HEK293T (cell line): ENCODE data around the gene HPCAL1.

Experiments
- CTCF ChIA-PET: fragments of 350-600 bp; formaldehyde crosslinking; extraction: SDS; loops from one replicate; lab custom pipeline; 2021; ENCODE audit warnings: antibody characterized with exemption, inconsistent platforms; lab: Yijun Ruan, JAX
- POLR2A ChIA-PET: fragments of 350-600 bp; formaldehyde crosslinking; extraction: SDS; loops from one replicate; lab custom pipeline; 2020; ENCODE audit warnings: antibody characterized with exemption, inconsistent platforms; lab: Yijun Ruan, JAX
- DNase-seq: peaks from one replicate; pipeline ENCODE4 v3.0.0; 2012; ENCODE audit warnings: mixed read lengths; ENCODE audit errors: extremely low spot score
- ARNT ChIP-seq: fragments of 450-650 bp; IDR thresholded peaks from 2 replicates; pipeline ENCODE4 v1.6.1; 2017; ENCODE audit warnings: mild to moderate bottlenecking
- BHLHE40 ChIP-seq: fragments of 450-650 bp; IDR thresholded peaks from 2 replicates; pipeline ENCODE4 v1.6.1; 2016; ENCODE audit warnings: mild to moderate bottlenecking, moderate library complexity, borderline replicate concordance
- CTBP1 ChIP-seq: fragments of 450-650 bp; IDR thresholded peaks from 2 replicates; pipeline ENCODE4 v1.6.1; 2016; ENCODE audit warnings: borderline replicate concordance
- ELF4 ChIP-seq: fragments of 450-650 bp; IDR thresholded peaks from 2 replicates; pipeline ENCODE4 v1.6.1; 2017; ENCODE audit warnings: antibody characterized with exemption
- FOXA1 ChIP-seq: fragments of 450-650 bp; IDR thresholded peaks from 2 replicates; pipeline ENCODE4 v1.6.1; 2016; ENCODE audit warnings: mild to moderate bottlenecking
- FOXK2 ChIP-seq: fragments of 450-650 bp; IDR thresholded peaks from 2 replicates; pipeline ENCODE4 v1.6.1; 2016; ENCODE audit warnings: mild to moderate bottlenecking
- FOXM1 ChIP-seq: fragments of 450-650 bp; IDR thresholded peaks from 2 replicates; pipeline ENCODE4 v1.6.1; 2017; ENCODE audit warnings: mild to moderate bottlenecking, borderline replicate concordance
- HDGF ChIP-seq: fragments of 450-650 bp; IDR thresholded peaks from 2 replicates; pipeline ENCODE4 v1.6.1; 2017; ENCODE audit warnings: antibody characterized with exemption, borderline replicate concordance
- L3MBTL2 ChIP-seq: fragments of 450-650 bp; conservative IDR thresholded peaks from 2 replicates; pipeline ENCODE4 v1.6.1; 2016; ENCODE audit warnings: mild to moderate bottlenecking
- LEF1 ChIP-seq: fragments of 450-650 bp; IDR thresholded peaks from 2 replicates; pipeline ENCODE4 v1.6.1; 2017; ENCODE audit warnings: mild to moderate bottlenecking, borderline replicate concordance
- NFRKB ChIP-seq: fragments of 450-650 bp; IDR thresholded peaks from 2 replicates; pipeline ENCODE4 v1.6.1; 2016; ENCODE audit warnings: mild to moderate bottlenecking, moderate library complexity
- SP1 ChIP-seq: fragments of 450-650 bp; IDR thresholded peaks from 2 replicates; pipeline ENCODE4 v1.6.1; 2017
- SUZ12 ChIP-seq: fragments of 450-650 bp; IDR thresholded peaks from 2 replicates; pipeline ENCODE4 v1.6.1; 2016; ENCODE audit warnings: mild to moderate bottlenecking
- TARDBP ChIP-seq: fragments of 450-650 bp; IDR thresholded peaks from 2 replicates; pipeline ENCODE4 v1.6.1; 2016
- ZNF384 ChIP-seq: fragments of 450-650 bp; IDR thresholded peaks from 2 replicates; pipeline ENCODE4 v1.6.1; 2016
- TF ChIP-seq, protein P1 (sequence below): fragments of 450-650 bp; IDR thresholded peaks from 2 replicates; pipeline ENCODE4 v1.6.1; 2016

The HPCAL1 gene

DNA sequence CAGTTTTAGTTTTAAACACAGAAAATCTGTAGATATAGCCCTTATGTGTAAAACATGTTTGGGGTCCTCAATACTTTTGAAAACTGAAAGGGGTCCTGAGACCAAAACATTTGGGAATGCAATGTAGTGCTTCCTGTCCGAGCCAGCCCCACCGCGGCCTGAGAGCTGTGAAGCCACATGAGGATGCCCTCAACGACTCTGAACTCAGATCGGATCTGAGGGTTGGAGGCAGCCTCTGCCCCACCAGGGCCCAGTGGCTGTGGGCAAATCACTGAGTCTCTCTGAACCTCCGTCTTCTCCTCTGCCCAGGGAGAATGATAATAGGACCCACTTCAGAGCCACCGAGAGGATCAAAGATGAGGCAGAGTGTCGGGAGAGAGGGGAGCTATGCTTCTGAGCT, 33.4 kb upstream of the HPCAL1 start:
- TF ChIP-seq FOXA1 (no peak), LEF1 (no peak), FOXM1 (no peak)
- POLR2A ChIA-PET = no interaction called here
- no peak for DNase-seq
- CTCF ChIA-PET = no interaction called here

GRCh38 chr2:10269711-10270610, 32.7 kb upstream of the HPCAL1 start:
- ChIA-PET CTCF (interaction anchor here (0.6 kb wide), 1 partner anchor 17 kb away, joined by 3 read pairs; no protein-coding TSS in a partner anchor), POLR2A (no interaction called here)
- no peak for DNase-seq
- no peak for TF ChIP-seq TARDBP
- TF ChIP-seq FOXA1 = no peak
- TF ChIP-seq, protein P1, sequence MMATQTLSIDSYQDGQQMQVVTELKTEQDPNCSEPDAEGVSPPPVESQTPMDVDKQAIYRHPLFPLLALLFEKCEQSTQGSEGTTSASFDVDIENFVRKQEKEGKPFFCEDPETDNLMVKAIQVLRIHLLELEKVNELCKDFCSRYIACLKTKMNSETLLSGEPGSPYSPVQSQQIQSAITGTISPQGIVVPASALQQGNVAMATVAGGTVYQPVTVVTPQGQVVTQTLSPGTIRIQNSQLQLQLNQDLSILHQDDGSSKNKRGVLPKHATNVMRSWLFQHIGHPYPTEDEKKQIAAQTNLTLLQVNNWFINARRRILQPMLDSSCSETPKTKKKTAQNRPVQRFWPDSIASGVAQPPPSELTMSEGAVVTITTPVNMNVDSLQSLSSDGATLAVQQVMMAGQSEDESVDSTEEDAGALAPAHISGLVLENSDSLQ = no peak
- no peak for TF ChIP-seq BHLHE40
- no peak for TF ChIP-seq HDGF
- no peak for TF ChIP-seq LEF1
- no peak for TF ChIP-seq ARNT
- TF ChIP-seq CTBP1 = no peak
- TF ChIP-seq NFRKB = no peak
- TF ChIP-seq SUZ12 = no peak
- TF ChIP-seq ELF4 = no peak

DNA sequence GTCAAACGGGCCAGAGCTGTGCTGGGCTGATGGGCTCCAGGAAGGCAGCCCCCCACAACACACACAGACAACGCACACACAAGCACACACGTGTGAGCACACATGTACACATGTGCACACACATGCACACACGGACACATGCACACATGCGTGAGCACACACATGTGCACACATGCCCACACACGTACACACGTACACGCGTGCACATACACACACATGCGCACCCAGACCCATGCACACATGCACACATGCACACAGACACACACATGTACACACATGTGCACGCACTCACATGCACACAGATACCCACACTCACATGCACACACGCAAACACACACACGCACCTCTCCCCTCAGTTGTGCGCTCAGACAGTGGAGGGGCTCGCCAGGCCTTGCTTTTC, 31.2 kb upstream of the HPCAL1 start:
- CTCF ChIA-PET = no interaction called here
- no peak for DNase-seq
- no peak for TF ChIP-seq HDGF
- TF ChIP-seq ELF4 = no peak
- no peak for TF ChIP-seq SUZ12
- TF ChIP-seq FOXA1 = no peak
- no peak for TF ChIP-seq FOXK2
- TF ChIP-seq ZNF384 = no peak
- TF ChIP-seq ARNT = no peak
- TF ChIP-seq BHLHE40 = no peak
- TF ChIP-seq LEF1 = no peak
- no peak for TF ChIP-seq FOXM1
- POLR2A ChIA-PET = no interaction called here

DNA sequence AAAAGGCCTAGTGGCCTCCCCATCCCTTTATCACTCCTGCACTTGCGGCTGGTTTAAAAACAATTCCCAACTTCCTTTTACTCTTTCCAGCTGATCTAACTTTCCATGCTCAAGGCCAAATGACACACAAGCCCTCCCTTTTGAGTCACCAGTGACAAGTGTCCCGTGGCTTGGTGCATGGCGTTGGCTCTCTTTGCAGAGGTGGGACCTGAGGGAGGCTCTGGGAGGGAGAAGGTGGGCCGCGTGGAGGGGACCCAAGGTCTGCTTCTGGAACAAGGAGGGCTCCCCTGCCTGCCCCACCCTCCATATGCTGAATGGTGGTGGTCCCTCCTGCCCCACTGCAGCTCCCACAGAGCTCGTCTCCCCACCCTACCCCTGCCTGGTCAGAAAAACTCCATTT, 30.8 kb upstream of the HPCAL1 start:
- no peak for TF ChIP-seq TARDBP
- no peak for TF ChIP-seq SP1
- TF ChIP-seq HDGF = no peak
- TF ChIP-seq FOXK2 = no peak
- TF ChIP-seq, protein P1 = no peak
- TF ChIP-seq BHLHE40 = no peak
- TF ChIP-seq ZNF384 = no peak
- no peak for TF ChIP-seq LEF1
- TF ChIP-seq ARNT = no peak
- TF ChIP-seq FOXM1 = no peak
- no peak for TF ChIP-seq ELF4
- TF ChIP-seq NFRKB = no peak
- TF ChIP-seq FOXA1 = no peak
- no peak for TF ChIP-seq SUZ12
- TF ChIP-seq L3MBTL2 = no peak
- TF ChIP-seq CTBP1 = no peak
- CTCF ChIA-PET = no interaction called here
- POLR2A ChIA-PET = no interaction called here
- no peak for DNase-seq

- no peak for DNase-seq
- POLR2A ChIA-PET = no interaction called here
- CTCF ChIA-PET = no interaction called here
- TF ChIP-seq SUZ12 (no peak), FOXA1 (no peak), ZNF384 (no peak), CTBP1 (no peak), FOXK2 (no peak), LEF1 (no peak), L3MBTL2 (no peak), TARDBP (no peak), BHLHE40 (no peak), HDGF (no peak), SP1 (no peak), ELF4 (no peak), NFRKB (no peak), ARNT (no peak), FOXM1 (no peak)
- TF ChIP-seq, protein P1 = no peak
These were observed 30.2 kb upstream of the HPCAL1 start for GRCh38 chr2:10272464-10272863.
